GM18870 (cell line): ENCODE measurements around the gene GIT1.
"Not testable (repeated sequence)": the region's sequence is repeated elsewhere in the genome, so short reads cannot be mapped to it uniquely, and the experiment has no call there.

ENCODE experiments used
- ATAC-seq: cut with Tn5 transposase; IDR thresholded peaks from one replicate; pipeline ENCODE4 v1.9.1; 2021; ENCODE audit warnings: moderate library complexity; ENCODE audit not compliant: unreplicated experiment

Gene GIT1

DNA sequence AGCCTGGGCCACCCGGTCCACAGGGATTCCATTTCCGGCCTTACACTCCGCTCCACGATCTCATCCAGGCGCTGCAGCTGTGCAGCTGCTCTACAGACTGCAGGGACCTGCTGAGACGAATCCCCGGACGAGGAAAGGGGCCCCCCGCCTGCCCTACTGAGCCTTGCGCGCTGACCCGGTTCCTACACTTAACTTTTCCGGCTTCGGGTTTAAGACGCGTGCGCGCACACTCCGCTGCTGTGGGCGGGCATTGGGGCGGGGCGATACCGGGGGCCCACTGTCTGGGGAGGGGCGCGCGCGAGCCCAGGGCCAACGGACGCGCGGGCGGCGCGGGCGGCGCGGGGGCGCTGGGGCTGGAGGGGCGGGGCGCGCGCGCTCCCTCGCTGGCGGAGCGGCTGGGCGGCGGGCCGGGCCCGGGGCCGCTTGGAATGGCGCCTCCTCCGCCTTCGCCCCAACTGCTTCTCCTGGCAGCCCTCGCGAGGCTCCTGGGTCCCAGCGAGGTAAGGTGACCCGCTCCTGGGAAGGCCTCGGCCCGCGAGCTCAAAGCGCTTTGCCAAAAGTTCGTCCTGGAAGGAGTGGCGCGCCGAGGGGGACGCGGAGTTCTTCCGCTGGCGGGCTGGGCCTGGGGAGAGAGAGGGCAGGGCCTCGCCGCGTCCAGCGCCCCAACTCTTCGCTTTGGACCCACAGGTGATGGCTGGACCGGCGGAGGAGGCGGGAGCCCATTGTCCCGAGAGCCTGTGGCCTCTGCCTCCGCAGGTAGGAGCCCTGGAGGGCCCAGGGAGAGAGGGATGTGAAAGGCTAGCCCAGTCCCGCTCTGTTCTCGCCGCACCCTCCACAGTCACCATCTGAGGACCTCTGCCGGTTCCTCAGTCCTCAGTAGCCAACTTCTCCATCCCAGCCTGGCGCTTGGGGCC, 20.9 kb downstream of the GIT1 start, which contains the start of gene TP53I13:
TSS of gene TP53I13 (plus strand) at position 371 of the 914 bp plus-strand sequence. CDS start at position 429, 58 bp downstream.
- no peak for ATAC-seq

DNA sequence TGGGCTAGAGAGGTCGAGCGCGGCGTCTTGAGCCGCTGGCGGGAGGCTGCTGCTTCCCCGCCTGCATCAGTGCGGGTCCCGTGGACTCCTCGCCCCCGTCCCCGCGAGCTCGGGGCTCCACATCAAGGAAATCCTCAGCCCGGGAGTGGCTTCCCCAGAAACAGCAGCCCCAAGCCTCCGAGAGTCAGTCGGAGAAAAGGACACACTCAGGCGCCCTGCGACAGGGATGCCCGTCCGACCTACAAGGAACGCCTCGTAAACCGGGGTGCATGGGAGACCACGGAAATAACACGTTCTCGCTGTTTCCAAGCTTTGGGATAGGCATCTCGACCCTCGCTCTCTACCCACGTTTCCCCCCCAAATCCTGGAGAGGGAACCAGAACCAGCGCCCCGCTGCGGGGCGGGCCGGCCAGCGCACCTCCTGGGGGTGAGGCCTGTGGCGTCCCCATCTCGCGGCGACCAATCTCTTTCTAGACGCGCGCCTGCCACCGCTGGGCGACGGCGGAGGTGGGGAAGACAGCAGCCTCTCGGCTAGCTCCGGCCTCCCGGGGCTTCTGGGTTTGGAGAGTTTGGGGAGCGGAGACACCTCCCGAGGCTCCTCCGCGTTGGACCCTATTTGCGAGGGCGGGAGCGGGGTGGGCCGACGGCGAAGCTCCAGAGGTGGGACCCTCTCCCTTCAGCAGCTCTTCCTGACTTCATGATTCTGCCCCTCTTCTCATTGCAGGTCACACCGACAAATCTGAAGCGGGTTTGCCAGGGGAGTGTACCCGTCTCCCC, 21.7 kb downstream of the GIT1 start:
- no peak for ATAC-seq

GRCh38 chr17:29567304-29567553, 22.2 kb downstream of the GIT1 start:
- no peak for ATAC-seq

DNA sequence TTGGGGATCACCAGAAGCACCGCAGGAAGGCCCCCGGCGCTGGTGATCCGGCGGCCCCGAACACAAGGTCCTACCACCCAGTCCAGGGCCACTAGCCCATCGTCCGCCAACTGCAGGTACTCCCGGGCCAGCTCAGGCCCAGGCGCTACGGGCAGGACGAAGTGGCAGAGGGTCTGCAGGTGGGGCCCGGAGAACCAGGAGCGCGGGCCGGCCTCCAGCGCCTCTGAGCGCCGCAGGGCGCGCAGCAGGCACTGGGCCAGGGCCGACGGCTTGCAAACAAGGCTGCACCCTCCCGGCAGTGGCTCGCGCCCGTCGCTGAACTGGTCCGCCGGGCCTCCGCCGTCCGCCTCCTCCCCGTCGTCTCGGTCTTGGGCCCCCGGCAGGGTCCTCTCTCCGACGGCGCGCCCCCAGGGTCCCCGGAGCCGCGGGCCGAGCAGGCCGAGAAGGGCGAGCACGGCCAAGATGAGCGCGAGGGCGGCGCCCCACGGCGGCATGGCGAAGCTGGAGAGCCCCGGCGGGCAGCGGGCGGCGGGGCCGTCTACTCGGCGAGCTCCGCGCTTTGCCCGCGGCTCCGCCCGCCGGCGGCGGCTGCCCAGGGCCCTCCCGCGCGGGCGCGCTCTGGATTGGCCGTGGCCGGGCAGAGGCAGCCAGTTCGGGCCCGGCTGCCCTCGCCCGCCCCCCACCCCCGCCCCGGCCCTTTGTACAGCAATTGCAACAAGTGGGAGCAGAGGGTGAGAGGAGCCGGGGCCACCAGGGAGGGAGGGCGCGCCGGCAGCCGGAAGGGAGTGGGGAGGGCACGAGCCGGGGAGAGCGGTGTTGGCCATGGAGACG, 22.8 kb downstream of the GIT1 start, which contains the start of gene ABHD15:
TSS of gene ABHD15 (minus strand) at position 565 of the 831 bp plus-strand sequence. CDS start at position 494, 71 bp downstream.
- ATAC-seq: no peak

DNA sequence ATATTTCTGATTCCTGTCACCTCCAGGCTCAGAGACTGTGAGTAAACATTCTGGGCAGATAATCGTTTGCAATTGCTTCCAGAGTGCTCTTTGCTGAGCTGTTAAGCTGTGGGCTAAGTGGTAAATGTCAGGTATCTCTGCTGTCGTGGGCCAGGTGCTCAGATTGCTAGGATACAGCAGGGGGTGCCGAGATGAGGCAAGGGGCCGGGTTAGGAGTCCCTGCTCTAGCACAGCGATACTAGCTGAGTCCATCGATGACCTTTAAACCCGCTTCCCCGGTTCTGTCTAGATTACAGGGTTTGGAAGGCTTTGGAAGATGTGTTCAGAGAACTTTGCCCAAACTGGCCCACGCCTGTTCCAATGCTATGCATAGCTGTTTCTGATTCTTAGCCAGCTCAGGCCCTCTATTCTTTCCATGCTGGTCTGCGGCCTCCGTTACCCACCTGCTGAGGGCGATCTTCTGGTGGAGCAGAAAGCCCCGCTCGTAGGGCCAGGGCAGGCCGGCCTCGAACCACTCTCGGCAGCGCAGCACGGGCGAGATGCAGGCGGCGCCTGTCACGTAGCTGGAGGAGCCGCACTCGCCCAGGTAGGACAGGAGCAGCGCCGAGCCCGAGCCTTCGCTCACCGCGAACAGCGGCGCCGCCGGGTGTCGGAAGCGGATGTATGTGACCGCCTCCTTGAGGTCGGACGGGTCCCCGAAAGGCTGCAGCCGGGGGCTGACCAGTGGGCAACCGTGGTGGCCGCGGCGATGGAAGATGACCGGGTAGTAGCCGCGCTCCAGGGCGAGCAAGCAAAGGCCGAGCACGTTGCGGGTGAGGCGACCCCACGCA, 23.6 kb downstream of the GIT1 start:
- no peak for ATAC-seq

DNA sequence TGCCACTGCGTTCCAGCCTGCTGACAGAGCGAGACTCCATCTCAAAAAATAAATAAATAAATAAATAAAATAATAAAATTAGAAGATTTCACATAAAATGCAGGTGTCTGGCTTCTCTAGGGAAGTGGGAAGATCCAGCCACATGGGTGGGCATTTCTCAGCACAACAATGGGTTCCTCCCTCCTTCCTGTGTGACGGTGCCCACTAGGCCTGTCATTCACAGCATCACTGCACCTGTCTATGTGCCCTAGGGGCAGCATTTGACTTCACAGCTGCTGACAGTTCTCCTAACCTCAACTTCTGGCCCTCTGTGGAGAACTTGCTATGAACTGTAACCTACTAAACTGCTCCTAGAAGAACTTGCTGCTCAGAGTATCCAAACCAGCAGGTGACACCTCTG, 25.6 kb downstream of the GIT1 start:
- ATAC-seq: no peak

DNA sequence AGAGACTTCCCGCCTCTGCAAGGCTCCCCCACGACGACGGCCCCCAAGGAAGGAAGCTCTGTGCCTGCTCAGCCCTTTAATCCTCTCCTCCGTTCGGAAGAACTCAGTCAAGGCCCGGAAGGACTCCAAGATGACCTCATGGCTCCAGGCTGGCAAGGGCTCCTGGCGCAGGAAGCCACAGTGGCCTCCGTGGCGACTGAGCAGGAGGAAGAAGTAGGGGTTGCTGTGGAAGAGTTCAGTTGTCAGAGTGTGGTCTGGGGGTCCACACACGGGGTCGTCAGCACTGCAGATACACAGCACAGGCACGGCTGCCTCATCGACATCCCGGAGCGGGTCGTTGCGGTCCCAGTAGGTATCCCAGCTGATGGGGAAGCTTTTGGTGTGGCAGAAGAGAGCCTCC, 26.8 kb downstream of the GIT1 start:
- ATAC-seq: no peak

DNA sequence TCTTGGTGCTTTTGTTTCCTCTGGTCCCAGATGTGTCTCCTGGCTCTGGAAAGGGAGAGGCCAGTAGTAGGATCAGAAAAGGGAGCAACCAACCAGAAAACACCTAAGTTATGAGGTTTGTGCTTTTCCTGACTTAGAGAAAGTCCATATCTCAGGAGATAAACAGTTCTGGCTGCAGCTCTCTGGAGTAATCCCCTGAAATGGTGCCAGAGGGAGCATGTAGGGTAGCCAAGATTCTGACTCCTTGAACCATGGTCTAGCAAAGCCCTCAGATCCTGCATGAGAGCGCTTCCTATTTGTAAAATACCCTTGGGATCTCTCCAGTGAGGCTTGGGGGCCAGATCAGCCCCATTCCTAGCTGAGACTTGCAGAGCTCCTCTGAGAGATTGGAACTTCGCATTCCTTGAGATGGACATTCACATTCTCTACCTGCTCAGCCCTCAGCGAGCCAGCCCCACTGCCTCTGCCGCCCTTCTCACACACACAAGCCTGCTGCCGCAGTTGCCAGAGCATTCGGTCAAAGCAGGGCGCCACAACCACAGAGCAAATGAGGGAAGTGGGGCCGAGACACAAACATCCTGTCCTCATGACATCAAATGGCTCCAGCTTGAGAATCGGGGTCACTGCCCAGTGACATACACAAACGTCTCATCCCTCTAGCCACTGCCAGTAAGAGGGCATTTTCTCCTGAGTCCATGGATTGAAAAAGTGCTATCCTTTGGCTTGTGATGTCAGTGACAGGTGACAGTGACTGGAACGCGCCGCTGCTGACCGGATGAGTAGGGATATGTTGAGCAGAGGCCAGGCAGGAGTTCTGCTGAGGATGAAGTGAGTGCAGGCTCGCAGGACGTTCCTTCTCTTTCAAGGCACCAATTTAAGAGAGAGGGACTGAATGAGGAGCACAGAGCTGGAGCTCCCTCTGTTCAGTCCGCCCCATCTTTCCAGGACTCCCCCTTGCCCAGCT, 27.6 kb downstream of the GIT1 start:
- ATAC-seq: no peak

GRCh38 chr17:29560316-29560715, 29.1 kb downstream of the GIT1 start:
- no peak for ATAC-seq

GRCh38 chr17:29559640-29560039, 29.8 kb downstream of the GIT1 start:
- ATAC-seq: no peak

DNA sequence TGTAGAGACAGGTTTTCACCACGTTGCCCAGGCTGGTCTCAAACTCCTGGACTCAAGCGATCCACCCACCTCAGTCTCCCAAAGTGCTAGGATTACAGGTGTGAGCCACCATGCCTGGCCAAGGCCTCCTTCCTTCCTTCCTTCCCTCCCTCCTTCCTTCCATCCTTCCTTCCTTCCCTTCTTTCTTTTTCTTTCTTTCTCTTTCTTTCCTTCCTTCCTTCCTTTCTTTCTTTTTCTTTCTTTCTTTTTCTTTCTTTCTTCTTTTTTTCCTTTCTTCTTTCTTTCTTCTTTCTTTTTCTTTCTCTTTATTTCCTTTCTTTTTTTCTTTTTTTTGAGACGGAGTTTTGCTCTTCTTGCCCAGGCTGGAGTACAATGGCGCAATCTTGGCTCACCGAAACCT, 31.3 kb downstream of the GIT1 start:
- ATAC-seq: not testable (repeated sequence)

DNA sequence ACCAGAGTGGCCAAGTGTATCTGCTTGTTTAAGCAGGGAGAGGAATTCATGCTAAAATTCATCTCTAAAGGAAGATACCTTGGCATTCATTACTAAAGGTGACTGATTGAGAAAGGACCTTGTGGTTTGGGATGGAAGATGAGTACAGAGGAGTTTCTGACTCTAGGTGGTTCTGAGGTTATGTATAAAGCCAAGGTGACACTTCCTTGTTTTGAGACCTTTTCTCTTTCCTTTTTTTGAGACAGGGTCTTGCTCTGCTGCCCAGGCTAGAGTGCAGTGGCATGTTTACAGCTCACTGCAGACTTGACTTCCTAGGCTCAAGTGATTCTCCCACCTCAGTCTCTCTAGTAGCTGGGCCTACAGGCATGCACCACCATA, 31.7 kb downstream of the GIT1 start:
- no peak for ATAC-seq

DNA sequence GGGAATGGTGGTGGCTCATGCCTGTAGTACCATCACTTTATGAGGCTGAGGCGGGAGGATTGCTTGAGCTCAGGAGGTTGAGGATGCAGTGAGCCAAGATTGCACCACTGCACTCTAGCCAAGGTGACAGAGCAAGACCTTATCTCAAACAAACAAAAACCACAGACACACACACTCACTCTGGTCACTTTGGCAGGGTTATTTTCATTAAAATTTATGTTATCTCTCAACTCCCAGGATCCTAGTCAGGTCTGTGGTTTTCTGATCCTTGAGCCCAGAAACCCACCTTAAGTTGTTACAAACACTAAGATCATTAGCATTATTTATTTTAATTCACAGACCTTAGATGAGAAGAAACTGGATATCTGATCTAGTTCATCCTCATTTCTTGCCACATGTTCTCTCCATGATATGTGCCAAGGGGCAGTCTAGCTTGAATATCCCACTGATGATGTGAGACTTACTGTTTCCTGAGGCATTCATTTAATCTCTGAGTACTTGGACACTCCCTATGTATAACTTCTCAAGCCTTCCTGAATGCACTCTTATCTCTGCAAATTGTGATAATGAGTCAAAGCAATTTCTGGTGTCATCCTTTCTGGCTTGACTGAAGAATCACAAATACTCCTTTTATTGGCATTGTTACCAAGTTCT, 32.2 kb downstream of the GIT1 start:
- no peak for ATAC-seq

- no peak for ATAC-seq
These were observed 33.6 kb downstream of the GIT1 start for GRCh38 chr17:29555840-29556239.

GRCh38 chr17:29549177-29549923, 40.1 kb downstream of the GIT1 start:
- ATAC-seq: no peak

GRCh38 chr17:29546830-29547229, 42.6 kb downstream of the GIT1 start:
- ATAC-seq: no peak

- no peak for ATAC-seq
These were observed 43.4 kb downstream of the GIT1 start for GRCh38 chr17:29546085-29546484.

DNA sequence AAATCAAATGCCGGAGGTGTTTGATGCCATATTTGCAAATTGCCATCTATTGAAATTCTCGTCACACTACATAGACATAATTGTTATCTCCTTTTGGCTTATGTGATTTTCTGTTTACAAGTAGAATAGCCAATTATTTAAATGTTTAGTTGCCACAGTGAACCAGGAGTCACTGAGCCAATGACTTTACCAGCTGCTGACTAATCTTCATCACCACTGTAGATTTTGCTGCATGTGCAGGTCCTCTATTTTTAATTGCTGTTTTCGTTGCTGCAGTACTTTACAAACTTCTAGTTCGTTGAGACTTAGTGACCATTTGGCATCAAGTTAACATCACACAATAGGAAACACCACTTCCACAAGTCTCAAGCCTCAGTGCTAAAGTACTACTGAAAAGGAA, 45.4 kb downstream of the GIT1 start:
- no peak for ATAC-seq
